Measurements from ENCODE around the gene FGF14.

DNA sequence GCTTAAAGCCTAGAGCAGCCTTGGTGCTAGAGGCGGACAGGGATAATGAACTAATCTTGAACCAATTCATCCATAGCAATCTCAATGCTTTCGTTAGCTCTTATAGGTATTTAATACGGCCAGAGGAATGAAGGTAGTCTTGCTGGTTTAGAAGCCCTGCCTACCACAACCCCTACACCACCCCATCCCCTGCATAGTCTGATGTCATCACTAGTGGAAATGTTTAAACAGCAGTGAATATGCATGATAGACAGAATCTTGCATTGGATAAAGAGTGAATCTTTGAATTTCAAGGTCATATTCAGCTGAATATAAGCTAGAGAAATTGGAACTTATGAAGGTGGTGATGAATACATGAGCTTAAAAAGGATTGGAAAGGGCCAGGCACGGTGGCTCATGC, 627.5 kb downstream of the FGF14 start:
- TF ChIP-seq CTCF (IDR thresholded peaks at IDR 0.05) = no peak
- TF ChIP-seq EZH2phosphoT487 (IDR thresholded peaks at IDR 0.05) = no peak

All from neural progenitor cell (in vitro differentiated cells).